Measurements from ENCODE around the gene CCNF.

- no peak for TF ChIP-seq CTCF (IDR thresholded peaks at IDR 0.05; ENCODE audit: borderline replicate concordance, extremely low read depth, low read length, poor library complexity, severe bottlenecking)
- TF ChIP-seq EZH2 (IDR thresholded peaks at IDR 0.05; ENCODE audit: borderline replicate concordance, low read depth, low read length, severe bottlenecking) = no peak
These were observed 8.0 kb downstream of the CCNF start for GRCh38 chr16:2437032-2437790.

Measured in DND-41 (cell line).